GM19025 (cell line): ENCODE results near the gene MVP.
"Not testable (repeated sequence)": the region's sequence is repeated elsewhere in the genome, so short reads cannot be mapped to it uniquely, and the experiment has no call there.

Source experiments
- ATAC-seq: cut with Tn5 transposase; IDR thresholded peaks from one replicate; pipeline ENCODE4 v1.9.1; 2021; ENCODE audit warnings: mild to moderate bottlenecking, low read depth, moderate library complexity; ENCODE audit not compliant: unreplicated experiment

The MVP gene

DNA sequence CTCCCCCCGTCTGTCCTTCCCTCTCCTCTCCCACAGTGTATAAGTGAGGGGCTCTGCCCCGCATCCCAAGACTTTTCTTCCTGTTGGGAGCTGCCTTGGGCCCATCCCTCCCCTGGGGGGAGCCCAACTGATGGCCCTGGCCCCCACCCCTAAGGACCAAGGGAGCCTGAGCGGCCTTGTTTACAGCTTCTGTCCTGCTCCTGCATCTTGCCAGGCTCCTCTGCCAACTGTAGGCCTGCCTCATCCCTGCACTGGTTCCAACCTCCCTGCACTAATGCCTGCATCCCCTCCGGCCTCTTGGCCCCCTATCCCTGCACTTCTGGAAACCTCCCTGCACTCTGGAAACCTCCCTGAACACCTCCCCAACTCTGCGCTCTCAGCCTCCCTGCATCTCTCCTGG lies 5.7 kb upstream of the MVP start:
- ATAC-seq = no peak

GRCh38 chr16:29815032-29815721 lies 5.1 kb upstream of the MVP start:
- no peak for ATAC-seq

- ATAC-seq = peak; percentile 51
Observed at GRCh38 chr16:29815793-29816693, 4.2 kb upstream of the MVP start, which contains the start of gene PAGR1. Gene PAGR1, plus strand, starts transcription at chr16:29816152. Its CDS starts 374 bp downstream, at chr16:29816526.

DNA sequence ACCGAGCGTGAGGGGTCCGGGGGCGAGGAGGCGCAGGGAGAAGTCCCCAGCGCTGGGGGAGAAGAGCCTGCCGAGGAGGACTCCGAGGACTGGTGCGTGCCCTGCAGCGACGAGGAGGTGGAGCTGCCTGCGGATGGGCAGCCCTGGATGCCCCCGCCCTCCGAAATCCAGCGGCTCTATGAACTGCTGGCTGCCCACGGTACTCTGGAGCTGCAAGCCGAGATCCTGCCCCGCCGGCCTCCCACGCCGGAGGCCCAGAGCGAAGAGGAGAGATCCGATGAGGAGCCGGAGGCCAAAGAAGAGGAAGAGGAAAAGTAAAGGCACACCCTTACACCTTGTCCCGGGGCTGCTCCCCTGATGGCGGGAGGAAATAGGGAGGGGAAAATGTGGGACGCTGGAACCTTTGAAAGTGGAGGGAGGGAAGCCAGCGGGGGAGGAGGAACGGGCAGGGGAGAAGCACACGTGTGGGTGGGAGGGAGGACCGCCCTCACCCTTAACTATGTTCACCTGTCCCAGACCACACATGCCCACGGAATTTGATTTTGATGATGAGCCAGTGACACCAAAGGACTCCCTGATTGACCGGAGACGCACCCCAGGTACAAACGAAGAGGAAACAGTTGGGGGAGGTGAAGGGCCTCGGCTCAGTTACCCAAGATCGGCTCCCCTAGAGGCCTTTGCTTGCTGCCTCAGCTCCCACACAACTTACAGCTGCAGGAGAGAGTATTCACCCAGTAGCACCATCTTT lies 3.4 kb upstream of the MVP start:
- ATAC-seq = peak; percentile 5

DNA sequence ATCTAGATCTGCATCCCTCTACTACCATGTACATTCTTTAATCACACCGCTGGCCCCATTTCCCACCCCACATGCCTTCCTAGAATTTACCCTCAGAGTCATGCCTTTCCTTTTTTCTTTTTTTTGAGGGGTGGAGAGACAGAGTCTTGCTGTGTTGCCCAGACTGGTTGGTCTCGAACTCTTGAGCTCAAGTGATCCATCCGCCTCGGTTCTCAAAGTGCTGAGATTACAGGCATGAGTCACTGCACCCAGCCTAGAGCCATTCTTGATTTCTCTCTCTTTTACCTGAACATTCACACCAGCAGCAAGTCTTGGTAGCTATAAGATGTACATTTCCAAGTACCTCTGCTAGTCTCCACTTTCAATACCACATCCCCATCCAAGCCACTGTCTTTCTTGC lies 2.2 kb upstream of the MVP start:
- ATAC-seq = no peak

DNA sequence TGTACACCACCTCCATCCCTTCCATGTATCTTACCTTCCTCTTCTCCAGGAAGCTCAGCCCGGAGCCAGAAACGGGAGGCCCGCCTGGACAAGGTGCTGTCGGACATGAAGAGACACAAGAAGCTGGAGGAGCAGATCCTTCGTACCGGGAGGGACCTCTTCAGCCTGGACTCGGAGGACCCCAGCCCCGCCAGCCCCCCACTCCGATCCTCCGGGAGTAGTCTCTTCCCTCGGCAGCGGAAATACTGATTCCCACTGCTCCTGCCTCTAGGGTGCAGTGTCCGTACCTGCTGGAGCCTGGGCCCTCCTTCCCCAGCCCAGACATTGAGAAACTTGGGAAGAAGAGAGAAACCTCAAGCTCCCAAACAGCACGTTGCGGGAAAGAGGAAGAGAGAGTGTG lies 756 bp upstream of the MVP start:
- ATAC-seq = no peak

DNA sequence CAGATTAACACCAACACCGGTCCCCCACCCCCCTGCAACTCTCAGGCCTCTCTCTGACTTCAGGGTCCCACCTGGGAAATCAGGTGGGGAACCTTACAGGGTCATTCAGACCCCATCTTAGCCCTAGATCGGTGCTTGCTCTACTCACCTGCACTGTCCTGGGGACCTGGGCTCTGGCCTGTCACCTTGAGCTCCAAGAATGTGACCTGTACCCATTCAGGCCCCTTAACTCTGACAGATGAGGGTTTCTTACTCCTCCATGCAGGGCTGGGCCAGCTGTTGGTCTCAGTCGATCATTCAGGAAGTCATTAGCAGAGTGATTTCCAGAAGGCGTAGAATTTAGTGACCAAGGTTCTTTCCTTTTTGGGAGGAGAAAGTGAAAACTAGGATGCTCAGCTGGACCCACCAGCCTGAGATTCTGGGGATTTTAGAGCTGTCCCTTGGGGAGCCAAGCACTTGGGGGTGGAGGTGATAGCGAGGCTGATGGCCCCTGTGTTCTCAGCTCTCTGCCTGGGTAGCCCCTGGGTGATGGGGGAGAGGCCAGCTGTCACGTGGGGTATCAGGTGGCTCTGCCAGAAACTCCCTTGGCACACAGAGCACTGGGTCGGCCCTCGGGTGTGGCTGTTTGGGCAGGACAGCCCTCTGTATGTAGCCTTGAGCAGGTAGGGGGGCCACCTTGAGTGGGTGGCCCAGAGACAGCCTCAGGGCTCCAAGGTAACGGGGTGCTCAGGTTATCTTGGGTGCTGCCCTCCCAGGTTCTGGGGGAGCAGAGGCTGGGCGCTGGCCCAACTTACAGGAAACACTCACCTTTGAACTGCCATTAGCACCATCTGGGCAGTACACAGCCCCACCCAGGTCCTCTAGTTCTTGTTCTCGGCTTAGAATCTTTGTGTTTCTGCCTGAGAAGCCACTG lies 724 bp downstream of the MVP start:
- peak; percentile 57 for ATAC-seq

GRCh38 chr16:29821643-29822115 lies 1.4 kb downstream of the MVP start:
- no peak for ATAC-seq

GRCh38 chr16:29824589-29825144 lies 4.4 kb downstream of the MVP start:
- no peak for ATAC-seq

- ATAC-seq = no peak
Observed at GRCh38 chr16:29825145-29826044, 5.1 kb downstream of the MVP start.

DNA sequence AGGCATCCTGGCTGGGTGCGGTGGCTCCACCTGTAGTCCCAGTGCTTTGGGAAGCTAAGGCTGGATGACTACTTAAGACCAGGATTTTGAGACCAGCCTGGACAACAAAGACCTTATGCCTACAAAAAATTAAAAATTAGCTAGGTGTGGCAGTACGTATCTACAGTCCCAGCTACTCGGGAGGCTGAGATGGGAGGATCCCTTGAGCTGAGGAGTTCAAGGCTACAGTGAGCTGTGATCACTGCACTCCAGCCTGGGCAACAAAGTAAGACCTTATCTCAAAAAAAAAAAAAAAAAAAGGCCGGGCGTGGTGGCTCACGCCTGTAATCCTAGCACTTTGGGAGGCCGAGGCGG lies 6.1 kb downstream of the MVP start:
- no peak for ATAC-seq

DNA sequence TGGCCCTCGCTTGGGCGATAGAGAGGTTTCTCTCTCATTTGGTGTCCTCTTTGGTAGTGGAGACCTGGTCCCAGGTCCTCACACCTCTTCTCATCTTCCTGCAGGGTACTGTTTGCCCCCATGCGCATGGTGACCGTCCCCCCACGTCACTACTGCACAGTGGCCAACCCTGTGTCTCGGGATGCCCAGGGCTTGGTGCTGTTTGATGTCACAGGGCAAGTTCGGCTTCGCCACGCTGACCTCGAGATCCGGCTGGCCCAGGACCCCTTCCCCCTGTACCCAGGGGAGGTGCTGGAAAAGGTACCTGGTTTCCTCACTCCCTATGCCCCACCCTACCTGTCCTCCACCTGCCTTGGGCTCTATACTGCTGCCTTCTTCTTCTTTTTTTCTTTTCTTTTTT lies 10.5 kb downstream of the MVP start:
- ATAC-seq = no peak

GRCh38 chr16:29831490-29831889 lies 11.2 kb downstream of the MVP start:
- no peak for ATAC-seq

GRCh38 chr16:29833219-29833618 lies 13.0 kb downstream of the MVP start:
- ATAC-seq = not testable (repeated sequence)

GRCh38 chr16:29834079-29834478 lies 13.8 kb downstream of the MVP start:
- no peak for ATAC-seq

DNA sequence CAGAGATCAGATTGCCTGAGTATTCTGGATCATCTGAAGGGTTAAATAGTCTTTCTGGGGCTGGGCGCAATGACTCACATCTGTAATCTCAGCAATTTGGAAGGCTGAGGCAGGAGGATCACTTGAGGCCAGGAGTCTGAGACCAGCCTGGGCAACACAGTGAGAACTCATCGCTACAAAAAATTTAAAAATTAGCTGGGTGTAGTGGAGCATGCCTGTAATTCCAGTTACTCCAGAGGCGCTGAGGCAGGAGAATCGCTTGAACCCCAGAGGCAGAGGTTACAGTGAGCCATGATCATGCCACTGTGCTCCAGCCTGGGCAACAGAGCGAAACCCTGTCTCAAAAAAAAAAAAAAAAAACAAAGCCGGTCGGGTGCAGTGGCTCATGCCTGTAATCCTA lies 15.7 kb downstream of the MVP start:
- ATAC-seq = no peak

- ATAC-seq = no peak
Observed at GRCh38 chr16:29836623-29837022, 16.4 kb downstream of the MVP start.

DNA sequence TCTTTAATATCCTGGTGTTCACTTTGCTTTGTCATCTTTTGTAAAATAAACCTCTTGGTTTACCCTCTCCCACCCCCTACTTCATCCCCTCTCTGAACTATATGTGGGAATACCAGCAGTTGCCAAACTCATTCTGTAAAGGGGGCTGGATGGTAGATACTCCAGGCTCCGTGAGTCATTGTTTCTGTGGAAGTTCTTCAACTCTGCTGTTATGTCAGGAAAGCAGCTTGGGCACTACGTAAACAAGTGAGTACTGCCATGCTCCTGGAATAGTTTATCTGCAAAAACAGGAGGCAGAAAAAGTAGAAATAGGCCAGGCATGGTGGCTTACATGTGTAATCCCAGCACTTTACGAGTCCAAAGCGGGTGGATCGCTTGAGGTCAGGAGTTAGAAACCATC lies 17.6 kb downstream of the MVP start:
- no peak for ATAC-seq

DNA sequence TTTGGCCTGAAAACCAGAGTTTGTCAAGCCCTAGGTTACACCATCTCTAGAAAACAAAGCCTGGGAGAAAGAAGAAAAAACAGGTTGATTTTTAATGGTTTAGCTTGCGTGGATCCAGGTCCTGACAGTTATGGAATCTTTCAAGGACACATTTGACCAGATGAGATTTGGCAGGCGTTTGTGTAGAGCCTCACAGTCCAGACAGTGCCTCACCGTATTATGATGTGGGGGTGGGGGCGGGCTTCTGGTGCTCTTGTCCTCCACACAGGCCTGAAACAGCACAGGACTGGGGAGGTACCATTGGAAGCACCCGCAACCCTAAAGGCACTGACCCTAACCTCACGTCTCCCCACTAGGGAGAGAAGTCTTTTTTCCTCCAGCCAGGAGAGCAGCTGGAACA lies 19.6 kb downstream of the MVP start:
- ATAC-seq = no peak
